Mucosa of rectum (tissue), 2 donors: ENCODE data around the gene GABRB1.

Source experiments
- H3K27ac ChIP-seq, 2 donors: one replicate each; pipeline ENCODE4 v1.7.0; 2013; ENCODE audit warnings: inconsistent platforms in 2 of 2, low read depth in 2 of 2, low read length in 2 of 2
- H3K27me3 ChIP-seq, 2 donors: one replicate each; pipeline ENCODE4 v1.7.0; 2013; ENCODE audit warnings: low read length in 2 of 2; ENCODE audit not compliant: control insufficient read depth in 2 of 2, insufficient read depth in 2 of 2
- H3K36me3 ChIP-seq, 2 donors: one replicate each; pipeline ENCODE4 v1.7.0; 2013; ENCODE audit warnings: low read length in 2 of 2; ENCODE audit not compliant: control insufficient read depth in 2 of 2, insufficient read depth in 2 of 2
- H3K4me1 ChIP-seq, 2 donors: one replicate each; pipeline ENCODE4 v1.7.0; 2013; ENCODE audit warnings: low read length in 2 of 2, mild to moderate bottlenecking in 1 of 2; ENCODE audit not compliant: control insufficient read depth in 2 of 2, insufficient read depth in 2 of 2
- H3K4me3 ChIP-seq, 2 donors: one replicate each; pipeline ENCODE4 v1.7.0; 2013; ENCODE audit warnings: low read length in 2 of 2
- H3K9ac ChIP-seq, 2 donors: one replicate each; pipeline ENCODE4 v1.7.0; 2013; ENCODE audit warnings: low read length in 2 of 2, low read depth in 1 of 2, mild to moderate bottlenecking in 1 of 2
- H3K9me3 ChIP-seq, 2 donors: one replicate each; pipeline ENCODE4 v1.7.0; 2013; ENCODE audit warnings: low read length in 2 of 2; ENCODE audit not compliant: control insufficient read depth in 2 of 2
- donor health status: healthy.
- donor health status: Normal muscosa, but diverticular disease.

GABRB1 gene

GRCh38 chr4:47195706-47196105 lies 164.3 kb downstream of the GABRB1 start:
- no peaks in the 10 kb centered on the region for H3K27me3 ChIP-seq
- peaks cover 0 to 4% of the 10 kb centered on the region in 2 donors for H3K4me1 ChIP-seq
- H3K27ac ChIP-seq: no peak overlapping the region

DNA sequence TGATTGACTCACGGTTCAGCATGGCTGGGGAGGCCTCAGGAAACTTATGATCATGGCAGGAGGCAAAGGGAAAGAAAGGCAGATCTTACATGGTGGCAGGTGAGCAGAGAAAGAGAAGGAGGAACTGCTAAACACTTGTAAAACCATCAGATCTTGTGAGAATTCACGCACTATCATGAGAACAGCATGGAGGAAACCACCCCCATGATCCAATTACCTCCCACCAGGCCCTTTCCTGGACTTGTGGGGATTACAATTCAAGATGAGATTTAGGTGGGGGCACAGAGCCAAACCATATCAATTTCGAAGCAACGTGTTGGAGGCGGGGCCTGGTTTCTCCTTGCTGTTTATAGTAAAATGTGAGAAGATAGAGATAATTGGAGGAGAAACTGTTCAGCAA lies 167.4 kb downstream of the GABRB1 start:
- no peak overlapping the region for H3K9ac ChIP-seq
- no peaks in the 10 kb centered on the region for H3K27me3 ChIP-seq
- no peak overlapping the region for H3K4me3 ChIP-seq
- no peak overlapping the region for H3K27ac ChIP-seq
- no peaks in the 10 kb centered on the region for H3K9me3 ChIP-seq
- peaks cover 0 to 4% of the 10 kb centered on the region in 2 donors for H3K4me1 ChIP-seq
- no peaks in the 10 kb centered on the region for H3K36me3 ChIP-seq

More at GRCh38 chr4:47195706-47196105, 164.3 kb downstream of the GABRB1 start:
- Histone ChIP-seq H3K36me3 (no peaks in the 10 kb centered on the region), H3K4me3 (no peak overlapping the region), H3K9ac (no peak overlapping the region), H3K9me3 (no peaks in the 10 kb centered on the region)

- Histone ChIP-seq H3K4me1 (no peaks in the 10 kb centered on the region), H3K4me3 (no peak overlapping the region)
Measured at GRCh38 chr4:47203593-47203992, 172.2 kb downstream of the GABRB1 start.

GRCh38 chr4:47207555-47207954 lies 176.2 kb downstream of the GABRB1 start:
- no peak overlapping the region for H3K4me3 ChIP-seq
- no peaks in the 10 kb centered on the region for H3K36me3 ChIP-seq
- no peak overlapping the region for H3K9ac ChIP-seq
- no peaks in the 10 kb centered on the region for H3K27me3 ChIP-seq
- H3K4me1 ChIP-seq: no peaks in the 10 kb centered on the region
- H3K27ac ChIP-seq: no peak overlapping the region
- no peaks in the 10 kb centered on the region for H3K9me3 ChIP-seq

More at GRCh38 chr4:47203593-47203992, 172.2 kb downstream of the GABRB1 start:
- no peak overlapping the region for H3K27ac ChIP-seq
- H3K9ac ChIP-seq: no peak overlapping the region
- no peaks in the 10 kb centered on the region for H3K9me3 ChIP-seq
- H3K27me3 ChIP-seq: no peaks in the 10 kb centered on the region
- H3K36me3 ChIP-seq: no peaks in the 10 kb centered on the region

- H3K36me3 ChIP-seq: no peaks in the 10 kb centered on the region
- H3K9ac ChIP-seq: no peak overlapping the region
- no peaks in the 10 kb centered on the region for H3K9me3 ChIP-seq
- no peak overlapping the region for H3K4me3 ChIP-seq
- H3K27me3 ChIP-seq: no peaks in the 10 kb centered on the region
- H3K27ac ChIP-seq: no peak overlapping the region
- no peaks in the 10 kb centered on the region for H3K4me1 ChIP-seq
Measured at GRCh38 chr4:47209833-47210232, 178.5 kb downstream of the GABRB1 start.

DNA sequence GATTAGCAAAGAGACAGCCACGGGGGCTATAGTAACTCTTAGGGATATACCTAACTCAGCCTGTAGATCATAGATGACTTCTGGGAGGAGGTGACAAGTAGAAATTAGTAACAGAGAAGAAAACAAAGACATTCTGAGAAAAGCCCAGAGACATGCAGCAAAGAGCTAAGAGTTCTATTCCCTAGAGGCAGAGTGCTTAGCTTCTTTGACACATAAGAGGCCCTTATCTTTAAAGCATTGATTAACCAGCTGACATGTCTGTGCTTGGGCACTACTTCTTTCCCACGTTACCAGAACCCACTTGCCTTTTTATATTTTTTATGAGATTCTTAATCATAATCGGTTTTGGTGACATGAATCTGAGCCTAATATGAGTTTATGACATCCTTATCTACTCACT lies 179.5 kb downstream of the GABRB1 start:
- H3K27ac ChIP-seq: no peak overlapping the region
- no peak overlapping the region for H3K9ac ChIP-seq
- no peaks in the 10 kb centered on the region for H3K9me3 ChIP-seq
- H3K4me3 ChIP-seq: no peak overlapping the region
- no peaks in the 10 kb centered on the region for H3K27me3 ChIP-seq
- H3K4me1 ChIP-seq: no peaks in the 10 kb centered on the region
- no peaks in the 10 kb centered on the region for H3K36me3 ChIP-seq

DNA sequence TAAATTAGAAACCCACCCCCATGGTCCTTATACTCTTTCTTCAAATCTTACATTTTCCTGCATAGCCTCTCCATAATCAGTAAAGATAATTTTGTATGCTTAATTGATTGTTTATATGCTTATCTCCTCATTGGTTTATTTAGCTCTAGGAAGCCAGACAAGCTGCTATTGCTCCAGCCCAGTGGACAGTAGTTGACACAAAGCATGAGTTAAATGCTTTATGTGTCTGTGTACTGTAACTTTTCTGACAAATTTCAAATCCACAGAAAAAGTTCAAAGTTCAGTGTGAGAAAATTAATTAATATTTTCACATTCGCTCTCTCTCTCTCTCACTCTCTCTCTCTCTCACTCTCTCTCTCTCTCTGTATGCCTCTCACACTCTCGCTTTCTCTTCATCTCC lies 181.7 kb downstream of the GABRB1 start:
- H3K27ac ChIP-seq: no peak overlapping the region
- no peaks in the 10 kb centered on the region for H3K9me3 ChIP-seq
- H3K9ac ChIP-seq: no peak overlapping the region
- H3K4me1 ChIP-seq: no peaks in the 10 kb centered on the region
- H3K27me3 ChIP-seq: no peaks in the 10 kb centered on the region
- no peaks in the 10 kb centered on the region for H3K36me3 ChIP-seq
- no peak overlapping the region for H3K4me3 ChIP-seq

GRCh38 chr4:47213539-47213938 lies 182.2 kb downstream of the GABRB1 start:
- Histone ChIP-seq H3K9me3 (no peaks in the 10 kb centered on the region), H3K4me1 (no peaks in the 10 kb centered on the region), H3K36me3 (no peaks in the 10 kb centered on the region), H3K27me3 (no peaks in the 10 kb centered on the region), H3K4me3 (no peak overlapping the region), H3K9ac (no peak overlapping the region), H3K27ac (no peak overlapping the region)

DNA sequence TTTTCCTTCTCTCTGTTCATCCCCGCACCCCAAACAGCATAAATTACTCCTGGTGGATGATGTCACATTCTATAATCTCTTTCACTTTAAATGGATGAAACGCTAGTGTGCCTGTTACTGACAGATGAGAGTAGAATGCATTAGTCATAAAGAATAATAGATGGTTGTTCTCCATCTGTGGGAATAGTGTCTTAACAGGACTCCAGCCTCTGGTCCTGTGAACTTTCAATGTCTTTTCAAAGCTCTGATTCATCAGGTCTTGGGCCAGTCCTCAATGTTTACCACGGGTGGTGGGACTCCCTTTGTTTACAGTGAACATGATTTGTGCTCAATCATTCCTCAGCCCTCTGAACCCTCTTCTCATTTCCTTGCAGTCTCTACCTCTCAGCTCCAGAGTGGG lies 182.6 kb downstream of the GABRB1 start:
- no peak overlapping the region for H3K27ac ChIP-seq

DNA sequence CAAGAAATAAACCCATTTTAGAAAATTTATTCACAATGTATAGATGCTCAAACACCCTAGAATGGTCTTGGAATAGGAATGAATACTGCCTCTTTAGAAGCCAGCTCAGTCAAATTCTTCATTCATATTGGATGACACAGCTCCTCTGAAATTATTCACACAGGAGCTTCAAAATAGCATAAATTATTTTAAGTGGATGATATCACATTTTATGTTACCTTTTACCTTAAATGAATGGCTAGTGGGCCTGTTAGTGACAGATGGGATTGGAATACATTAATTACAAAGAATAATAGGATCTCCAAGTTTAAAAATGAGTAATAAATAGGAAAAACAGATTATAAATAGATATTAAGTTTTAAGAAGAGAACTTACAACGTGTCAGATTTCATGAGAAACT lies 184.4 kb downstream of the GABRB1 start:
- Histone ChIP-seq H3K9me3 (no peaks in the 10 kb centered on the region), H3K4me1 (no peaks in the 10 kb centered on the region), H3K36me3 (no peaks in the 10 kb centered on the region), H3K9ac (no peak overlapping the region), H3K27ac (no peak overlapping the region), H3K4me3 (no peak overlapping the region), H3K27me3 (no peaks in the 10 kb centered on the region)

More for the DNA sequence above, 182.6 kb downstream of the GABRB1 start:
- Histone ChIP-seq H3K9me3 (no peaks in the 10 kb centered on the region), H3K36me3 (no peaks in the 10 kb centered on the region), H3K9ac (no peak overlapping the region), H3K4me1 (no peaks in the 10 kb centered on the region), H3K27me3 (no peaks in the 10 kb centered on the region), H3K4me3 (no peak overlapping the region)

DNA sequence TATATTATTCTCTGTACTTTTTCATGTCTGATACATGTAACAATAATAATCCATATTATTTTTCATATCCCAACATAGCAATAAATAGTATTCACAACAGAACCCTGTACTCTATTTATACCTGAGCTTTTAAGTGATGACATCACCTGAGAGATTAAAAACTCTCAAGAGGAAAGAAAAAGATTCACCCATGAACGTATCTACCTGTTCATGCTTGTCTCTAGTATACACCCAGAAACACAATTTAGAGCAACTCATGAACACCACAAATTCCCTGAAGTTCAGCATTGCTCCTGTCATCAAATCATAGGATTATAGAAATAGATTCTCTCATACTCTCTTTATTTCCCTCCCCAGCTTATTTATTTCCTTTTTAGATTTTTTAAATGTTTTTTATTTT lies 185.9 kb downstream of the GABRB1 start:
- no peak overlapping the region for H3K4me3 ChIP-seq
- no peaks in the 10 kb centered on the region for H3K4me1 ChIP-seq
- no peaks in the 10 kb centered on the region for H3K9me3 ChIP-seq
- no peaks in the 10 kb centered on the region for H3K36me3 ChIP-seq
- no peaks in the 10 kb centered on the region for H3K27me3 ChIP-seq
- H3K27ac ChIP-seq: no peak overlapping the region
- H3K9ac ChIP-seq: no peak overlapping the region
